Endothelial cell of umbilical vein (primary cell): Measurements from ENCODE around the gene MAP1LC3B2. TPM values are rescaled to one million over a fixed set of nuclear protein-coding genes. Genes with fewer than 3 reads are reported as not detected.
A peak's percentile ranks its signal among the peaks of the same experiment; 100 is the strongest.

Experiments used
- BruUV-seq: library from RNA; stranded (reverse); fragments of 400-500 nt; replicated peaks from 2 replicates; lab custom pipeline; 2021; lab: Mats Ljungman, UMichigan
- CTCF ChIA-PET: fragments of 300-600, 350-600 bp; sonication (Branson Sonifier 250); formaldehyde crosslinking; loops from one replicate; lab custom pipeline; 2021; ENCODE audit warnings: antibody characterized with exemption, inconsistent platforms; lab: Charles Lee
- POLR2A ChIA-PET: fragments of 300-600, 350-600 bp; sonication (Branson Sonifier 250); formaldehyde crosslinking; loops from one replicate; lab custom pipeline; 2021; ENCODE audit warnings: antibody characterized with exemption, inconsistent platforms; lab: Charles Lee
- DNase-seq: peaks from one replicate; pipeline ENCODE4 v3.0.0-alpha.2; 2011; ENCODE audit warnings: low read depth, low spot score
- FAIRE-seq: peaks from 2 replicates; lab custom pipeline; 2011; peaks lifted over from hg19 to GRCh38; lab: Jason Lieb, UNC
- H2AFZ ChIP-seq: 2 replicates; pipeline ENCODE4 v1.6.0; 2012; ENCODE audit warnings: low read depth, low read length, control low read depth, inconsistent platforms
- H3K27ac ChIP-seq: 2 replicates; pipeline ENCODE4 v1.5.1; 2011; ENCODE audit warnings: low read depth, mild to moderate bottlenecking, control low read depth, low read length, moderate library complexity; ENCODE audit not compliant: insufficient read depth
- H3K27me3 ChIP-seq, 2 experiments: 2 replicates each; pipeline versions ENCODE4 v1.6.0 to v1.6.1; 2011; ENCODE audit warnings: low read length in 2 of 2, mixed read lengths in 1 of 2; ENCODE audit not compliant: control insufficient read depth in 2 of 2, insufficient read depth in 2 of 2
- H3K36me3 ChIP-seq, 2 experiments: 2 replicates in 1 of 2; 3 replicates in 1 of 2; pipeline ENCODE4 v1.5.1; 2011; ENCODE audit warnings: low read length in 2 of 2, mild to moderate bottlenecking in 1 of 2, moderate library complexity in 1 of 2; ENCODE audit not compliant: control insufficient read depth in 2 of 2, insufficient read depth in 2 of 2; ENCODE audit errors: extremely low read depth in 1 of 2
- H3K4me1 ChIP-seq: 3 replicates; pipeline ENCODE4 v1.5.1; 2011; ENCODE audit warnings: mild to moderate bottlenecking, low read length; ENCODE audit not compliant: control insufficient read depth, insufficient read depth; ENCODE audit errors: extremely low read depth
- H3K4me2 ChIP-seq: 2 replicates; pipeline ENCODE4 v1.6.1; 2011; ENCODE audit warnings: low read length, control low read depth, mixed read lengths; ENCODE audit not compliant: insufficient read depth
- H3K4me3 ChIP-seq, 3 experiments: fragments of 200-600 bp in 1 of 3; sonication (generic), shearing (Covaris generic) in 1 of 3; replicated peaks in 1 of 3; 2 replicates each; pipeline ENCODE4 v1.5.1; 2011 to 2016; ENCODE audit warnings: control low read depth in 3 of 3, low read length in 3 of 3, mild to moderate bottlenecking in 2 of 3, inconsistent platforms in 1 of 3, low read depth in 1 of 3, moderate library complexity in 1 of 3; ENCODE audit not compliant: insufficient read depth in 1 of 3
- H3K79me2 ChIP-seq: 2 replicates; pipeline ENCODE4 v1.6.0; 2012; ENCODE audit warnings: low read length, inconsistent platforms; ENCODE audit not compliant: control insufficient read depth, insufficient read depth
- H3K9ac ChIP-seq: replicated peaks from 2 replicates; pipeline ENCODE3; 2011; ENCODE audit warnings: low read length, control low read depth; ENCODE audit not compliant: insufficient read depth; ENCODE audit errors: extremely low read depth
- H3K9me1 ChIP-seq: replicated peaks from 3 replicates; pipeline ENCODE4 v1.6.0; 2011; ENCODE audit warnings: mild to moderate bottlenecking, low read length; ENCODE audit not compliant: control insufficient read depth, insufficient read depth; ENCODE audit errors: extremely low read depth
- H3K9me3 ChIP-seq: replicated peaks from 2 replicates; pipeline ENCODE4 v1.5.1; 2012; ENCODE audit warnings: low read length, inconsistent platforms; ENCODE audit not compliant: control insufficient read depth, insufficient read depth
- H4K20me1 ChIP-seq: replicated peaks from 2 replicates; pipeline ENCODE3; 2011; ENCODE audit warnings: mild to moderate bottlenecking, low read length; ENCODE audit not compliant: control insufficient read depth, insufficient read depth; ENCODE audit errors: extremely low read depth
- CTCF ChIP-seq, 2 donors: IDR thresholded peaks; 1 replicate in 1 of 2; 2 replicates in 1 of 2; pipeline ENCODE4 v1.5.1; 2011; ENCODE audit warnings: low read length in 2 of 2, mild to moderate bottlenecking in 2 of 2, moderate library complexity in 2 of 2, control low read depth in 1 of 2, inconsistent platforms in 1 of 2, low read depth in 1 of 2; ENCODE audit not compliant: insufficient read depth in 1 of 2; ENCODE audit errors: extremely low read depth in 1 of 2
- EZH2 ChIP-seq: IDR thresholded peaks from 2 replicates; pipeline ENCODE4 v1.6.1; 2012; ENCODE audit warnings: borderline replicate concordance, low read depth, mild to moderate bottlenecking, moderate library complexity, low read length, inconsistent platforms; ENCODE audit not compliant: severe bottlenecking
- FOS ChIP-seq: IDR thresholded peaks from 2 replicates; pipeline ENCODE4 v1.6.1; 2011; ENCODE audit warnings: mild to moderate bottlenecking, low read length, moderate library complexity, borderline replicate concordance; ENCODE audit not compliant: insufficient read depth
- GATA2 ChIP-seq: IDR thresholded peaks from 2 replicates; pipeline ENCODE4 v1.7.0; 2011; ENCODE audit warnings: low read depth, mild to moderate bottlenecking, moderate library complexity, mixed read lengths, low read length; ENCODE audit not compliant: insufficient read length, insufficient read depth
- JUN ChIP-seq: IDR thresholded peaks from 2 replicates; pipeline ENCODE4 v1.6.1; 2011; ENCODE audit warnings: borderline replicate concordance, low read depth; ENCODE audit not compliant: insufficient read length, insufficient read depth
- MAX ChIP-seq: IDR thresholded peaks from 2 replicates; pipeline ENCODE4 v1.6.1; 2011; ENCODE audit not compliant: insufficient read depth, insufficient read length
- MYC ChIP-seq: IDR thresholded peaks from one replicate; pipeline ENCODE4 v1.6.1; 2011; ENCODE audit warnings: mild to moderate bottlenecking, low read depth, low read length
- POLR2A ChIP-seq: IDR thresholded peaks from 2 replicates; pipeline ENCODE4 v1.6.1; 2012; ENCODE audit warnings: low read depth, mild to moderate bottlenecking, control low read depth, low read length
- POLR2AphosphoS5 ChIP-seq: IDR thresholded peaks from 2 replicates; pipeline ENCODE4 v1.6.1; 2012; ENCODE audit warnings: low read depth, mild to moderate bottlenecking, control low read depth, low read length, moderate library complexity; ENCODE audit not compliant: insufficient read depth
- dilution Hi-C: fragments of 300-500 bp; cut with MboI; formaldehyde crosslinking; loops from one replicate; pipeline ENCODE4 v1.15.0; 2019; ENCODE audit warnings: low sequenced_read_pairs; ENCODE audit not compliant: extremely low pct_ligation_motif_present
- intact Hi-C: fragments of 100-400 bp; cut with micrococcal nuclease; formaldehyde crosslinking; loops from one replicate; pipeline ENCODE4 v1.10.0; 2022
- polyA plus RNA-seq, 4 experiments: library from polyadenylated mRNA; depleted of rRNA in 3 of 4; stranded (reverse) in 3 of 4; unstranded in 1 of 4; fragments of >200 nt; gene quantifications; 2 replicates each; pipeline versions ENCODE4 v1.2.1 to v1.2.3, GENCODE V29; 2011 to 2012; ENCODE audit warnings: missing spikeins in 1 of 4
- total RNA-seq: library from RNA; stranded (reverse); gene quantifications from 2 replicates; pipeline ENCODE4 v1.2.3, GENCODE V29; 2021

Gene MAP1LC3B2
- total and polyA plus RNA-seq, 2 donors (not counting 3 experiments of a cell fraction or from before 2014, with no cell fraction given): 0.32 to 4.1 TPM

- ChIA-PET POLR2A (no interaction called here), CTCF (no interaction called here)
- H2AFZ ChIP-seq: peak overlapping the region; percentile 15
- H3K9me1 ChIP-seq: no peaks in the 10 kb centered on the region
- H3K4me2 ChIP-seq: no peak overlapping the region
- H3K4me3 ChIP-seq: no peak overlapping the region
- H3K27me3 ChIP-seq: peaks cover 0 to 3% of the 10 kb centered on the region in 2 experiments
- DNase-seq (peak; percentile 29), FAIRE-seq (peak; percentile 12)
- no TSS peak for BruUV-seq
- dilution Hi-C loops: no loop called here
- no peak overlapping the region for H3K9ac ChIP-seq
- H3K4me1 ChIP-seq: peaks cover 11% of the 10 kb centered on the region
- no peaks in the 10 kb centered on the region for H3K79me2 ChIP-seq
- no peaks in the 10 kb centered on the region for H3K9me3 ChIP-seq
- intact Hi-C loops: no loop called here
- TF ChIP-seq JUN (no peak), POLR2AphosphoS5 (no peak), CTCF (IDR thresholded peaks at IDR 0.05; ENCODE audit: extremely low read depth in 1 of 2, insufficient read depth in 1 of 2, low read depth in 1 of 2, low read length in 2 of 2) (no peak), POLR2A (no peak), GATA2 (no peak), MYC (no peak), FOS (no peak), MAX (no peak), EZH2 (no peak)
- no peak overlapping the region for H3K27ac ChIP-seq
- H3K36me3 ChIP-seq: no peaks in the 10 kb centered on the region
- no peaks in the 10 kb centered on the region for H4K20me1 ChIP-seq
These were observed 38.2 kb upstream of the MAP1LC3B2 start for GRCh38 chr12:116520801-116521471.
